GM23338 (cell line): ENCODE data around the gene HSPA12A. TPM values are rescaled to one million over a fixed set of nuclear protein-coding genes. Genes with fewer than 3 reads are reported as not detected.

ENCODE experiments used
- ATAC-seq: fragments of 200-7000 bp; cut with Tn5 transposase; 3 replicates; pipeline ENCODE4 v1.9.1; 2020
- DNase-seq: peaks from one replicate; pipeline ENCODE4 v3.0.0-alpha.2; 2015; ENCODE audit warnings: low spot score
- H2AFZ ChIP-seq: fragments of 200-600 bp; sonication (generic); 2 replicates; pipeline ENCODE4 v1.8.0; 2016; ENCODE audit warnings: antibody characterized with exemption, mild to moderate bottlenecking, moderate library complexity
- H3F3A ChIP-seq: fragments of 200-600 bp; sonication (generic); replicated peaks from 2 replicates; pipeline ENCODE4 v1.8.0; 2017; ENCODE audit warnings: antibody characterized with exemption, mixed run types, low read depth
- H3K27ac ChIP-seq: fragments of 200-600 bp; sonication (generic); 2 replicates; pipeline ENCODE4 v1.6.1; 2016; ENCODE audit warnings: low read depth
- H3K27me3 ChIP-seq: fragments of 200-600 bp; sonication (generic); 2 replicates; pipeline ENCODE4 v1.8.0; 2016; ENCODE audit warnings: mild to moderate bottlenecking, mixed run types, moderate library complexity; ENCODE audit not compliant: insufficient read depth
- H3K36me3 ChIP-seq: fragments of 200-600 bp; sonication (generic); 2 replicates; pipeline ENCODE4 v1.8.0; 2016; ENCODE audit warnings: mild to moderate bottlenecking; ENCODE audit not compliant: insufficient read depth
- H3K4me1 ChIP-seq: fragments of 200-600 bp; sonication (generic); 2 replicates; pipeline ENCODE4 v1.8.0; 2016; ENCODE audit warnings: mild to moderate bottlenecking, moderate library complexity; ENCODE audit not compliant: insufficient read depth
- H3K4me2 ChIP-seq: fragments of 200-600 bp; sonication (generic); 2 replicates; pipeline ENCODE4 v1.7.1; 2017; ENCODE audit warnings: mixed run types
- H3K4me3 ChIP-seq: fragments of 200-600 bp; sonication (generic); 2 replicates; pipeline ENCODE4 v1.6.1; 2016; ENCODE audit warnings: mixed run types
- H3K79me2 ChIP-seq: fragments of 200-600 bp; sonication (generic); replicated peaks from 2 replicates; pipeline ENCODE4 v1.8.0; 2017; ENCODE audit warnings: mild to moderate bottlenecking; ENCODE audit not compliant: insufficient read depth
- H3K9me2 ChIP-seq: fragments of 200-600 bp; sonication (generic); 2 replicates; pipeline ENCODE4 v1.8.0; 2017; ENCODE audit not compliant: insufficient read depth
- H4K20me1 ChIP-seq: fragments of 200-600 bp; sonication (generic); replicated peaks from 2 replicates; pipeline ENCODE4 v1.8.0; 2017; ENCODE audit warnings: mild to moderate bottlenecking; ENCODE audit not compliant: insufficient read depth
- H3K27ac Mint-ChIP-seq: 2 replicates; pipeline ENCODE4 v1.8.0; 2020; ENCODE audit warnings: inconsistent platforms, mild to moderate bottlenecking, moderate library complexity, mixed read lengths
- H3K27me3 Mint-ChIP-seq: 3 replicates; pipeline ENCODE4 v1.8.0; 2022; ENCODE audit warnings: low read depth, mild to moderate bottlenecking, moderate library complexity, mixed read lengths, inconsistent platforms; ENCODE audit not compliant: insufficient read depth, poor library complexity
- H3K36me3 Mint-ChIP-seq: 3 replicates; pipeline ENCODE4 v1.8.0; 2021; ENCODE audit warnings: low read depth, mild to moderate bottlenecking, inconsistent platforms, moderate library complexity, mixed read lengths
- H3K4me1 Mint-ChIP-seq: 3 replicates; pipeline ENCODE4 v1.8.0; 2020; ENCODE audit warnings: mild to moderate bottlenecking, inconsistent platforms, mixed read lengths
- H3K4me3 Mint-ChIP-seq: 3 replicates; pipeline ENCODE4 v1.8.0; 2021; ENCODE audit warnings: moderate library complexity, mild to moderate bottlenecking, inconsistent platforms, mixed read lengths
- H3K9me3 Mint-ChIP-seq: 3 replicates; pipeline ENCODE4 v1.8.0; 2020; ENCODE audit warnings: moderate library complexity, mild to moderate bottlenecking, inconsistent platforms, mixed read lengths
- CTCF ChIP-seq, 2 experiments: fragments of 200-600 bp in 1 of 2; sonication (generic) in 1 of 2; conservative IDR thresholded peaks; 2 replicates each; pipeline versions ENCODE4 v1.5.1 to v1.6.1; 2016 to 2017; ENCODE audit warnings: antibody characterized with exemption in 2 of 2, low read depth in 2 of 2, mild to moderate bottlenecking in 2 of 2, moderate library complexity in 1 of 2
- ETS1 ChIP-seq: IDR thresholded peaks from 2 replicates; pipeline ENCODE4 v1.6.1; 2016; ENCODE audit warnings: antibody characterized with exemption
- EZH2phosphoT487 ChIP-seq: fragments of 200-600 bp; sonication (generic); IDR thresholded peaks from one replicate; pipeline ENCODE4 v1.8.1; 2018; ENCODE audit warnings: antibody characterized with exemption; ENCODE audit not compliant: unreplicated experiment
- JUNB ChIP-seq: IDR thresholded peaks from one replicate; pipeline ENCODE4 v1.6.1; 2016; ENCODE audit warnings: antibody characterized with exemption; ENCODE audit not compliant: unreplicated experiment
- NANOG ChIP-seq: IDR thresholded peaks from 2 replicates; pipeline ENCODE4 v1.6.1; 2016; ENCODE audit warnings: antibody characterized with exemption, borderline replicate concordance
- POLR2AphosphoS5 ChIP-seq: IDR thresholded peaks from 2 replicates; pipeline ENCODE4 v1.6.1; 2016; ENCODE audit warnings: antibody characterized with exemption, low read depth
- ZNF462 ChIP-seq: fragments of 250-450 bp; sonication (Bioruptor Pico); IDR thresholded peaks from 2 replicates; pipeline ENCODE4 v1.5.0; 2020; ENCODE audit warnings: mild to moderate bottlenecking, moderate library complexity
- polyA plus RNA-seq: library from polyadenylated mRNA; unstranded; fragments of >200 nt; fragmentation: Nextera tagmentation; extraction: Ambion mirVana; gene quantifications from 2 replicates; pipeline ENCODE4 v1.2.1, GENCODE V29; 2016
- total RNA-seq: library from RNA; depleted of rRNA; stranded (reverse); fragments of >200 nt; shearing (Covaris generic); gene quantifications from 2 replicates; pipeline ENCODE4 v1.2.3, GENCODE V29; 2014

Gene HSPA12A
- total and polyA plus RNA-seq, 2 experiments from 2014 or later = 4.4 to 6.3 TPM

GRCh38 chr10:116621934-116622655, 120.3 kb downstream of the HSPA12A start:
- ATAC-seq = no peak
- no peaks in the 10 kb centered on the region for H3K27me3 ChIP-seq
- no peak overlapping the region for H3K4me2 ChIP-seq
- Mint-ChIP-seq H3K9me3 (peaks cover 5% of the 10 kb centered on the region; the same call in 1 of the 3 replicates), H3K4me3 (no peak overlapping the region), H3K27me3 (peaks cover 5% of the 10 kb centered on the region), H3K27ac (no peak overlapping the region), H3K4me1 (peaks cover 3% of the 10 kb centered on the region; the same call in 2 of the 3 replicates), H3K36me3 (no peaks in the 10 kb centered on the region; the same call in 2 of the 3 replicates)
- H3K27ac ChIP-seq = no peak overlapping the region
- TF ChIP-seq EZH2phosphoT487 (no peak), ZNF462 (CRISPR knock-in tag) (no peak), POLR2AphosphoS5 (no peak), JUNB (no peak), ETS1 (no peak), NANOG (no peak), CTCF (conservative IDR thresholded peaks at IDR 0.05; ENCODE audit: low read depth in 2 of 2) (no peak)
- H3K9me2 ChIP-seq = peaks cover 3% of the 10 kb centered on the region; the same call in 1 of the 2 replicates
- no peak overlapping the region for H3K4me3 ChIP-seq
- H3K4me1 ChIP-seq = no peaks in the 10 kb centered on the region
- H3K36me3 ChIP-seq = no peaks in the 10 kb centered on the region
- no peak for DNase-seq
- no peaks in the 10 kb centered on the region for H3K79me2 ChIP-seq
- no peaks in the 10 kb centered on the region for H4K20me1 ChIP-seq
- H2AFZ ChIP-seq = no peak overlapping the region
- H3F3A ChIP-seq = no peaks in the 10 kb centered on the region
